ENCODE measurements around the gene VSTM4. TPM values are rescaled to one million over a fixed set of nuclear protein-coding genes. Genes with fewer than 3 reads are reported as not detected.
A peak's percentile ranks its signal among the peaks of the same experiment; 100 is the strongest.

VSTM4 gene
- total and polyA plus RNA-seq, 9 of the 15 experiments (the other 6 are each of a cell fraction or from before 2014, with no cell fraction given): 1.0 to 7.9 (median 3.0) TPM

DNA sequence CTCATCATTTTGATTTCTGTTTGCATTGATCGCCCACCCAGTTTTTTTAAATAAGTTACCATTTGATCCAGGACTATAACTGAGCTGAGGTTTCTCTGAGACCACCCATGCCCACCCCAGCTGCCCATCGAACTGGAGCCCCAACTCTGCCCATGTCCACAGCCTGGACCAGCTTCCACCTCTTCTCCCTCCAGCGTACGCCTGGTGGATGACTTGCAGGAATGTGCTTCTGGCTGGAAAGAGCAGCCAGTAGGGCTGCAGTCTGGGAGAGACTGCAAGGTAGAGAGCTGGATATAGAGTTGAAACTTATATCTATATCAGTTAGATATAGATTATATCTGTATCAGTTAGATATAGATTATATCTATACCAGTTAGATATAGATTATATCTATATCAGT is 149.9 kb downstream of the VSTM4 start:
- no peak for ATAC-seq
- Histone ChIP-seq H3K4me1 (replicated peaks in 1 of 2; ENCODE audit: control insufficient read depth in 2 of 2, insufficient read depth in 2 of 2, low read length in 2 of 2) (no peaks in the 10 kb centered on the region), H3K36me3 (ENCODE audit: control insufficient read depth, insufficient read depth, low read length) (no peaks in the 10 kb centered on the region), H4K20me1 (replicated peaks; ENCODE audit: control insufficient read depth, insufficient read depth, low read length) (no peaks in the 10 kb centered on the region; the same call in 1 of the 2 replicates), H3K9ac (ENCODE audit: insufficient read depth in 1 of 2, low read depth in 2 of 2, low read length in 2 of 2) (no peak overlapping the region), H3K27ac (ENCODE audit: extremely low read depth, low read depth, low read length) (no peak overlapping the region), H3K9me3 (replicated peaks; ENCODE audit: control insufficient read depth, insufficient read depth, low read depth, low read length) (no peaks in the 10 kb centered on the region), H3K9me1 (ENCODE audit: control insufficient read depth, insufficient read depth, low read length) (no peaks in the 10 kb centered on the region), H2AFZ (ENCODE audit: low read depth, low read length) (no peak overlapping the region), H3K27me3 (ENCODE audit: control insufficient read depth in 2 of 2, insufficient read depth in 2 of 2, low read length in 2 of 2) (peaks cover 2 to 18% of the 10 kb centered on the region in 2 experiments; a peak in 2 of 5 replicates), H3K79me2 (ENCODE audit: control insufficient read depth, insufficient read depth, low read length) (no peaks in the 10 kb centered on the region), H3K4me2 (ENCODE audit: insufficient read depth, low read length) (no peak overlapping the region), H3K4me3 (no peak overlapping the region)
- intact Hi-C loops (cut with micrococcal nuclease) (no loop called here), in situ Hi-C loops (cut with MboI) (no loop called here)
- ChIA-PET POLR2A (no interaction called here), CTCF (ENCODE audit: low intra/inter-chr PET ratio) (interaction anchor here (0.6 kb wide), 1 partner anchor 57 kb away, joined by 3 read pairs; no protein-coding TSS in a partner anchor)
- no peak for FAIRE-seq
- no TSS peak for BruUV-seq (replicated peaks)
- TF ChIP-seq BCOR (IDR thresholded peaks at IDR 0.05) (no peak), ZKSCAN1 (IDR thresholded peaks at IDR 0.05; ENCODE audit: low read depth, low read length) (peak; percentile 61; the same call in 1 of the 2 replicates), ATF1 (CRISPR knock-in tag; IDR thresholded peaks at IDR 0.05) (no peak), ATF1 (tag; IDR thresholded peaks at IDR 0.05) (no peak), ZBTB8A (IDR thresholded peaks at IDR 0.05; ENCODE audit: partially characterized antibody) (no peak), SMARCA5 (IDR thresholded peaks at IDR 0.05) (no peak)
- 10% methylated on average over 4 of the region's 4 CpGs for WGBS (ENCODE audit: insufficient coverage, low coverage, missing lambda C conversion rate)
- no peak for DNase-seq (ENCODE audit: extremely low read depth in 1 of 4, low spot score in 3 of 4)

Small RNA genes within 50 kb of the gene (microRNA-seq; reads per million reads assigned to microRNA genes)
- gene MIR4294 (ENCODE audit: borderline microRNAs expressed): not detected

Small RNA genes within 50 kb of the gene (small RNA-seq; reads per million reads assigned to genes)
- gene MIR4294: not detected

Other genes with a start within 250 kb of the VSTM4 start
- not detected in 2 replicates for gene LRRC18, start 175.7 kb downstream of the VSTM4 start, total RNA-seq (2014; rRNA removed)
- not detected in 2 replicates for gene LRRC18, start 175.7 kb downstream of the VSTM4 start, total RNA-seq (2014; rRNA removed; fragmentation: Illumina TruSeq; extraction: Trizol)
- not detected in 2 replicates for gene LRRC18, start 175.7 kb downstream of the VSTM4 start, total RNA-seq (2015; rRNA removed; fragmentation: Illumina TruSeq; extraction: Trizol)
- not detected in 2 replicates for gene LRRC18, start 175.7 kb downstream of the VSTM4 start, total RNA-seq (2021)
- not detected in 2 replicates for gene LRRC18, start 175.7 kb downstream of the VSTM4 start, polyA plus RNA-seq (2011; rRNA removed)
- not detected in 2 replicates for gene LRRC18, start 175.7 kb downstream of the VSTM4 start, polyA plus RNA-seq (2014; fragmentation: Illumina TruSeq; extraction: Trizol)
- not detected for gene LRRC18, start 175.7 kb downstream of the VSTM4 start, polyA plus RNA-seq (2014; fragmentation: Nextera tagmentation; extraction: Ambion mirVana)
- not detected in 2 replicates for gene LRRC18, start 175.7 kb downstream of the VSTM4 start, polyA plus RNA-seq (2014; rRNA removed)
- gene FAM170B, start 18.5 kb upstream of the VSTM4 start, total RNA-seq (2014; rRNA removed): 0.24 TPM in 1 of 2 replicates, not detected in the other
- gene FAM170B, start 18.5 kb upstream of the VSTM4 start, total RNA-seq (2014; rRNA removed; fragmentation: Illumina TruSeq; extraction: Trizol): not detected in 2 replicates
- gene FAM170B, start 18.5 kb upstream of the VSTM4 start, total RNA-seq (2015; rRNA removed; fragmentation: Illumina TruSeq; extraction: Trizol): 0.11 TPM in 2 replicates
- gene FAM170B, start 18.5 kb upstream of the VSTM4 start, total RNA-seq (2021): not detected in 2 replicates
- 0.07 TPM in 1 of 2 replicates, not detected in the other for gene FAM170B, start 18.5 kb upstream of the VSTM4 start, polyA plus RNA-seq (2011; rRNA removed)
- gene FAM170B, start 18.5 kb upstream of the VSTM4 start, polyA plus RNA-seq (2014; fragmentation: Illumina TruSeq; extraction: Trizol): not detected in 2 replicates
- not detected for gene FAM170B, start 18.5 kb upstream of the VSTM4 start, polyA plus RNA-seq (2014; fragmentation: Nextera tagmentation; extraction: Ambion mirVana)
- gene FAM170B, start 18.5 kb upstream of the VSTM4 start, polyA plus RNA-seq (2014; rRNA removed): 0.13 and 0.21 TPM in 2 replicates
- gene TMEM273, start 72.9 kb upstream of the VSTM4 start, total RNA-seq (2014; rRNA removed): 93.1 and 94.3 TPM in 2 replicates
- gene TMEM273, start 72.9 kb upstream of the VSTM4 start, total RNA-seq (2014; rRNA removed; fragmentation: Illumina TruSeq; extraction: Trizol): 72.3 and 78.7 TPM in 2 replicates
- gene TMEM273, start 72.9 kb upstream of the VSTM4 start, total RNA-seq (2015; rRNA removed; fragmentation: Illumina TruSeq; extraction: Trizol): 90.7 and 95.6 TPM in 2 replicates
- gene TMEM273, start 72.9 kb upstream of the VSTM4 start, total RNA-seq (2021): 63.1 and 64.3 TPM in 2 replicates
- 38.9 and 39.2 TPM in 2 replicates for gene TMEM273, start 72.9 kb upstream of the VSTM4 start, polyA plus RNA-seq (2011; rRNA removed)
- 126 and 127 TPM in 2 replicates for gene TMEM273, start 72.9 kb upstream of the VSTM4 start, polyA plus RNA-seq (2014; fragmentation: Illumina TruSeq; extraction: Trizol)
- 100 to 1,000 TPM in 1 of 2 experiments, 10 to 100 TPM in 1; 97.3 to 102 TPM for gene TMEM273, start 72.9 kb upstream of the VSTM4 start, polyA plus RNA-seq (2014; fragmentation: Nextera tagmentation; extraction: Ambion mirVana)
- 131 and 145 TPM in 2 replicates for gene TMEM273, start 72.9 kb upstream of the VSTM4 start, polyA plus RNA-seq (2014; rRNA removed)
- 1.1 and 1.7 TPM in 2 replicates for gene C10orf71, start 183.6 kb upstream of the VSTM4 start, total RNA-seq (2014; rRNA removed)
- gene C10orf71, start 183.6 kb upstream of the VSTM4 start, total RNA-seq (2014; rRNA removed; fragmentation: Illumina TruSeq; extraction: Trizol): 1.7 and 2.2 TPM in 2 replicates
- gene C10orf71, start 183.6 kb upstream of the VSTM4 start, total RNA-seq (2015; rRNA removed; fragmentation: Illumina TruSeq; extraction: Trizol): 1.5 and 2.4 TPM in 2 replicates
- 4.5 and 4.9 TPM in 2 replicates for gene C10orf71, start 183.6 kb upstream of the VSTM4 start, total RNA-seq (2021)
- 0.89 and 1.0 TPM in 2 replicates for gene C10orf71, start 183.6 kb upstream of the VSTM4 start, polyA plus RNA-seq (2011; rRNA removed)
- gene C10orf71, start 183.6 kb upstream of the VSTM4 start, polyA plus RNA-seq (2014; fragmentation: Illumina TruSeq; extraction: Trizol): 2.1 and 2.5 TPM in 2 replicates
- gene C10orf71, start 183.6 kb upstream of the VSTM4 start, polyA plus RNA-seq (2014; fragmentation: Nextera tagmentation; extraction: Ambion mirVana): under 1 TPM; 0.06 to 0.30 TPM
- 1.1 and 1.3 TPM in 2 replicates for gene C10orf71, start 183.6 kb upstream of the VSTM4 start, polyA plus RNA-seq (2014; rRNA removed)